ENCODE data around the gene ATF7IP2. TPM values are rescaled to one million over a fixed set of nuclear protein-coding genes. Genes with fewer than 3 reads are reported as not detected.

Gene ATF7IP2
- total RNA-seq, 1 experiment from 2014 or later: 22.8 TPM

DNA sequence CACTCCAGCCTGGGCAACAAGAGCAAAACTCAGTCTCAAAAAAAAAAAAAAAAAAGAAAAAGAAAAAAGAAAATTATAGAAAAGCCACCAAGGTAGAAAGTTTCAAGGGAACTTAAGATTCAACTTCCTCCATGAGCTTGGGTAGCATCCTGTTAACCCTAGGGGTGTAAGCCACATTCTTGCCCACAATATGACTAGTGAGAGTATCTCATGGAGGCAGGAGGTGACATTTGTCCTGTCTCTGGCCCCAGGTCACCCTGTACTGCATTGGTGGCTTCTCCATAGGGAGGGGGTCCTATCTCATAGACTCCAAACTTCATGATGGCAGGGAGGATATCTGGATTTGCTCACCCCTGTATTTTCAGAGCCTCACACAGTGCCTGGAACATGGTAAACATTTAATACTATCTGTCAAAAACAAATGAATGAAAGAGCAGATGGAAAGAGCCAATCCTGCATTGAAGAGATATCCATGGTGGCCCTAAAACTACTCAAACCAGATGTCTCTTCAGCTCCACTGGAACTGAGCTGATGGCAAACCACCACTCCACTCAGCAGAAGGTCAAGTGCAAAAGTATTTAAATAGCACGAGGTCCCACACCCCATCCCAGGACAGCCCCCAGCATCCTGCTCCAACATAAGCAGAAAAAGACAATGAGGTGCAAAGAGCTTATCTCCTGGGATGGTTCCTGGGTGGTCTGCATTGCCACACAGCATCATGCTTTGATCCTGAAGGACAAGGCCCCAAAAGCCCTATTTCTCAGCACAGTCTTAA lies 144.2 kb downstream of the ATF7IP2 start:
- TF ChIP-seq NFE2L1 (CRISPR knock-in tag; IDR thresholded peaks at IDR 0.05) (no peak), NR1H2 (CRISPR knock-in tag; IDR thresholded peaks at IDR 0.05) (no peak), NR3C1 (CRISPR knock-in tag; conservative IDR thresholded peaks at IDR 0.05; ENCODE audit: low read depth) (no peak), PRRX2 (CRISPR knock-in tag; IDR thresholded peaks at IDR 0.05) (no peak), ZNF121 (CRISPR knock-in tag; IDR thresholded peaks at IDR 0.05) (no peak), GTF2I (CRISPR knock-in tag; conservative IDR thresholded peaks at IDR 0.05) (no peak), CREB1 (CRISPR knock-in tag; IDR thresholded peaks at IDR 0.05) (no peak), RELA (CRISPR knock-in tag; IDR thresholded peaks at IDR 0.05; ENCODE audit: borderline replicate concordance) (no peak), ZNF671 (CRISPR knock-in tag; IDR thresholded peaks at IDR 0.05) (no peak), ESRRA (CRISPR knock-in tag; IDR thresholded peaks at IDR 0.05; ENCODE audit: borderline replicate concordance) (no peak), SP1 (CRISPR knock-in tag; conservative IDR thresholded peaks at IDR 0.05) (no peak), TP53 (CRISPR knock-in tag; IDR thresholded peaks at IDR 0.05) (no peak)
- TF ChIP-seq, protein P1, sequence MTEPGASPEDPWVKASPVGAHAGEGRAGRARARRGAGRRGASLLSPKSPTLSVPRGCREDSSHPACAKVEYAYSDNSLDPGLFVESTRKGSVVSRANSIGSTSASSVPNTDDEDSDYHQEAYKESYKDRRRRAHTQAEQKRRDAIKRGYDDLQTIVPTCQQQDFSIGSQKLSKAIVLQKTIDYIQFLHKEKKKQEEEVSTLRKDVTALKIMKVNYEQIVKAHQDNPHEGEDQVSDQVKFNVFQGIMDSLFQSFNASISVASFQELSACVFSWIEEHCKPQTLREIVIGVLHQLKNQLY (CRISPR knock-in tag; IDR thresholded peaks at IDR 0.05): no peak
- TF ChIP-seq, protein P2, sequence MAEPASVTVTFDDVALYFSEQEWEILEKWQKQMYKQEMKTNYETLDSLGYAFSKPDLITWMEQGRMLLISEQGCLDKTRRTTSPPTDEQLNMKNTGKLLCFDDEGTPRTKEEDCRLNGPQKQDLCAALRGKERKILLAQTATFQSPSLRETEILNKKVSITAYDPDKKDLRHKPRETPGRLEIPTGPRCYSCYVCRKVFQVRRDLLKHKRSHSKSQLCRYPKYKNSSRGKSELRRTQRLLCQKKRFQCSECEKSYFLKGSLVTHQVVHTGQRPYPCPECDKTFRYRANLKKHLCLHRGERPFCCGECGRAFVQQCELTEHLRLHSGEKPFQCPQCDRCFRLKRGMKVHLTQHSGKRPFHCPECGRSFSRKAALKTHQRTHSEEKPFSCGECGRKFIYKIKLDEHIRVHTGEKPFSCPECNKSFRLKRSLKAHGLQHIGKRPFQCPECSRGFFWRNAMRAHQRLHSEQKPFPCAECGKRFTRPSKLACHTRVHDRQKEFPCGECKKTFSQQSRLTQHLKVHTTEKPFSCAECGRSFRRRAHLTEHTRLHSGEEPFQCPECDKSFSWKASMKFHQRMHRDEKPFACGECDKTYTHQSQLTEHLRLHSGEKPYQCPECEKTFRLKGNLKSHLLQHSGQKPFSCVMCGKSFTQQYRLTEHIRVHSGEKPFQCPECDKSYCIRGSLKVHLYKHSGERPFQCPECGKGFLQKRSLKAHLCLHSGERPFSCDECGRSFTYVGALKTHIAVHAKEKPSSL (CRISPR knock-in tag; conservative IDR thresholded peaks at IDR 0.05): no peak
- TF ChIP-seq, protein P3, sequence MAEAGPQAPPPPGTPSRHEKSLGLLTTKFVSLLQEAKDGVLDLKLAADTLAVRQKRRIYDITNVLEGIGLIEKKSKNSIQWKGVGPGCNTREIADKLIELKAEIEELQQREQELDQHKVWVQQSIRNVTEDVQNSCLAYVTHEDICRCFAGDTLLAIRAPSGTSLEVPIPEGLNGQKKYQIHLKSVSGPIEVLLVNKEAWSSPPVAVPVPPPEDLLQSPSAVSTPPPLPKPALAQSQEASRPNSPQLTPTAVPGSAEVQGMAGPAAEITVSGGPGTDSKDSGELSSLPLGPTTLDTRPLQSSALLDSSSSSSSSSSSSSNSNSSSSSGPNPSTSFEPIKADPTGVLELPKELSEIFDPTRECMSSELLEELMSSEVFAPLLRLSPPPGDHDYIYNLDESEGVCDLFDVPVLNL (CRISPR knock-in tag; IDR thresholded peaks at IDR 0.05; ENCODE audit: borderline replicate concordance, low read depth): no peak
- TF ChIP-seq, protein P4, sequence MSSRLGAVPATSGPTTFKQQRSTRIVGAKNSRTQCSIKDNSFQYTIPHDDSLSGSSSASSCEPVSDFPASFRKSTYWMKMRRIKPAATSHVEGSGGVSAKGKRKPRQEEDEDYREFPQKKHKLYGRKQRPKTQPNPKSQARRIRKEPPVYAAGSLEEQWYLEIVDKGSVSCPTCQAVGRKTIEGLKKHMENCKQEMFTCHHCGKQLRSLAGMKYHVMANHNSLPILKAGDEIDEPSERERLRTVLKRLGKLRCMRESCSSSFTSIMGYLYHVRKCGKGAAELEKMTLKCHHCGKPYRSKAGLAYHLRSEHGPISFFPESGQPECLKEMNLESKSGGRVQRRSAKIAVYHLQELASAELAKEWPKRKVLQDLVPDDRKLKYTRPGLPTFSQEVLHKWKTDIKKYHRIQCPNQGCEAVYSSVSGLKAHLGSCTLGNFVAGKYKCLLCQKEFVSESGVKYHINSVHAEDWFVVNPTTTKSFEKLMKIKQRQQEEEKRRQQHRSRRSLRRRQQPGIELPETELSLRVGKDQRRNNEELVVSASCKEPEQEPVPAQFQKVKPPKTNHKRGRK (CRISPR knock-in tag; IDR thresholded peaks at IDR 0.05; ENCODE audit: borderline replicate concordance): no peak
- TF ChIP-seq, protein P5, sequence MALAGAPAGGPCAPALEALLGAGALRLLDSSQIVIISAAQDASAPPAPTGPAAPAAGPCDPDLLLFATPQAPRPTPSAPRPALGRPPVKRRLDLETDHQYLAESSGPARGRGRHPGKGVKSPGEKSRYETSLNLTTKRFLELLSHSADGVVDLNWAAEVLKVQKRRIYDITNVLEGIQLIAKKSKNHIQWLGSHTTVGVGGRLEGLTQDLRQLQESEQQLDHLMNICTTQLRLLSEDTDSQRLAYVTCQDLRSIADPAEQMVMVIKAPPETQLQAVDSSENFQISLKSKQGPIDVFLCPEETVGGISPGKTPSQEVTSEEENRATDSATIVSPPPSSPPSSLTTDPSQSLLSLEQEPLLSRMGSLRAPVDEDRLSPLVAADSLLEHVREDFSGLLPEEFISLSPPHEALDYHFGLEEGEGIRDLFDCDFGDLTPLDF (CRISPR knock-in tag; IDR thresholded peaks at IDR 0.05): no peak
- TF ChIP-seq, protein P6, sequence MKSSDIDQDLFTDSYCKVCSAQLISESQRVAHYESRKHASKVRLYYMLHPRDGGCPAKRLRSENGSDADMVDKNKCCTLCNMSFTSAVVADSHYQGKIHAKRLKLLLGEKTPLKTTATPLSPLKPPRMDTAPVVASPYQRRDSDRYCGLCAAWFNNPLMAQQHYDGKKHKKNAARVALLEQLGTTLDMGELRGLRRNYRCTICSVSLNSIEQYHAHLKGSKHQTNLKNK (CRISPR knock-in tag; IDR thresholded peaks at IDR 0.05): no peak
- TF ChIP-seq, protein P7, sequence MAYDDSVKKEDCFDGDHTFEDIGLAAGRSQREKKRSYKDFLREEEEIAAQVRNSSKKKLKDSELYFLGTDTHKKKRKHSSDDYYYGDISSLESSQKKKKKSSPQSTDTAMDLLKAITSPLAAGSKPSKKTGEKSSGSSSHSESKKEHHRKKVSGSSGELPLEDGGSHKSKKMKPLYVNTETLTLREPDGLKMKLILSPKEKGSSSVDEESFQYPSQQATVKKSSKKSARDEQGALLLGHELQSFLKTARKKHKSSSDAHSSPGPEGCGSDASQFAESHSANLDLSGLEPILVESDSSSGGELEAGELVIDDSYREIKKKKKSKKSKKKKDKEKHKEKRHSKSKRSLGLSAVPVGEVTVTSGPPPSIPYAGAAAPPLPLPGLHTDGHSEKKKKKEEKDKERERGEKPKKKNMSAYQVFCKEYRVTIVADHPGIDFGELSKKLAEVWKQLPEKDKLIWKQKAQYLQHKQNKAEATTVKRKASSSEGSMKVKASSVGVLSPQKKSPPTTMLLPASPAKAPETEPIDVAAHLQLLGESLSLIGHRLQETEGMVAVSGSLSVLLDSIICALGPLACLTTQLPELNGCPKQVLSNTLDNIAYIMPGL (CRISPR knock-in tag; IDR thresholded peaks at IDR 0.05): no peak
- TF ChIP-seq, protein P8, sequence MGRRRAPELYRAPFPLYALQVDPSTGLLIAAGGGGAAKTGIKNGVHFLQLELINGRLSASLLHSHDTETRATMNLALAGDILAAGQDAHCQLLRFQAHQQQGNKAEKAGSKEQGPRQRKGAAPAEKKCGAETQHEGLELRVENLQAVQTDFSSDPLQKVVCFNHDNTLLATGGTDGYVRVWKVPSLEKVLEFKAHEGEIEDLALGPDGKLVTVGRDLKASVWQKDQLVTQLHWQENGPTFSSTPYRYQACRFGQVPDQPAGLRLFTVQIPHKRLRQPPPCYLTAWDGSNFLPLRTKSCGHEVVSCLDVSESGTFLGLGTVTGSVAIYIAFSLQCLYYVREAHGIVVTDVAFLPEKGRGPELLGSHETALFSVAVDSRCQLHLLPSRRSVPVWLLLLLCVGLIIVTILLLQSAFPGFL (CRISPR knock-in tag; IDR thresholded peaks at IDR 0.05; ENCODE audit: borderline replicate concordance): no peak
- POLR2A ChIA-PET: no interaction called here
- Mint-ChIP-seq H3K27me3 (ENCODE audit: low read depth) (no peaks in the 10 kb centered on the region; the same call in 1 of the 2 replicates), H3K27ac (no peak overlapping the region), H3K4me3 (no peak overlapping the region), H3K9me3 (no peaks in the 10 kb centered on the region), H3K4me1 (no peaks in the 10 kb centered on the region), H3K36me3 (no peaks in the 10 kb centered on the region)
- DNase-seq (ENCODE audit: low spot score) (no peak), ATAC-seq (no peak)
- CTCF ChIA-PET: interaction anchor here (1.0 to 1.4 kb wide), 2 partner anchors 8 to 15 kb away, joined by 3 to 4 read pairs; no protein-coding TSS in a partner anchor
